SK-N-SH (cell line): ENCODE measurements around the gene CA10.

Experiments
- CTCF ChIP-seq: fragments of 200-600 bp; sonication (generic); IDR thresholded peaks from 2 replicates; pipeline ENCODE4 v1.6.1; 2017; ENCODE audit warnings: antibody characterized with exemption, mild to moderate bottlenecking, moderate library complexity
- ELF1 ChIP-seq: IDR thresholded peaks from 2 replicates; pipeline ENCODE4 v1.4.0; 2012
- EP300 ChIP-seq, 2 experiments: IDR thresholded peaks; 2 replicates each; pipeline versions ENCODE4 v1.4.0 to v1.6.1; 2012; ENCODE audit warnings: borderline replicate concordance in 1 of 2, low read depth in 1 of 2, low read length in 1 of 2
- FOXJ3 ChIP-seq: sonication (generic); formaldehyde crosslinking; IDR thresholded peaks from 2 replicates; pipeline ENCODE4 v1.5.1; 2020; ENCODE audit warnings: mild to moderate bottlenecking, missing genetic modification reagents
- FOXM1 ChIP-seq: IDR thresholded peaks from 2 replicates; pipeline ENCODE4 v1.4.0; 2012; ENCODE audit warnings: low read depth, mild to moderate bottlenecking
- GATA2 ChIP-seq: sonication (generic); formaldehyde crosslinking; IDR thresholded peaks from 2 replicates; pipeline ENCODE4 v1.5.0; 2020; ENCODE audit warnings: mild to moderate bottlenecking, missing genetic modification reagents
- NFIC ChIP-seq: IDR thresholded peaks from 2 replicates; pipeline ENCODE4 v1.4.0; 2012; ENCODE audit warnings: borderline replicate concordance
- POLR2AphosphoS5 ChIP-seq: IDR thresholded peaks from 2 replicates; pipeline ENCODE4 v1.6.1; 2012; ENCODE audit warnings: low read depth, low read length
- RXRA ChIP-seq: IDR thresholded peaks from 2 replicates; pipeline ENCODE4 v1.4.0; 2012; ENCODE audit warnings: low read depth, mild to moderate bottlenecking, borderline replicate concordance
- TAF1 ChIP-seq: IDR thresholded peaks from 2 replicates; pipeline ENCODE4 v1.6.1; 2012; ENCODE audit warnings: low read depth, mild to moderate bottlenecking, low read length, moderate library complexity, borderline replicate concordance
- TCF12 ChIP-seq: IDR thresholded peaks from 2 replicates; pipeline ENCODE4 v1.4.0; 2012

GRCh38 chr17:52105591-52105990 is 52.9 kb downstream of the CA10 start:
- TF ChIP-seq CTCF (no peak), NFIC (no peak), TAF1 (no peak), GATA2 (CRISPR knock-in tag) (no peak), ELF1 (no peak), POLR2AphosphoS5 (no peak), TCF12 (no peak), RXRA (no peak), FOXM1 (no peak), FOXJ3 (no peak), EP300 (IDR thresholded peaks at IDR 0.05; ENCODE audit: borderline replicate concordance in 1 of 2, low read depth in 1 of 2, low read length in 1 of 2) (no peak)
